Transverse colon (tissue), 4 donors: ENCODE results near the gene TTN. TPM values are rescaled to one million over a fixed set of nuclear protein-coding genes. Genes with fewer than 3 reads are reported as not detected.

Source experiments
- DNase-seq: peaks from one replicate; pipeline ENCODE4 v3.0.0-alpha.2; 2019
- H3K27ac ChIP-seq, 4 donors: fragments of 200-600 bp; sonication (generic); 2 replicates each; pipeline ENCODE4 v1.5.1; 2016 to 2018; ENCODE audit warnings: inconsistent platforms in 4 of 4
- H3K27me3 ChIP-seq: fragments of 200-600 bp; sonication (generic); 2 replicates; pipeline ENCODE4 v1.5.1; 2017; ENCODE audit warnings: inconsistent platforms
- H3K36me3 ChIP-seq, 4 donors: fragments of 200-600 bp; sonication (generic); 2 replicates each; pipeline ENCODE4 v1.5.1; 2017 to 2019; ENCODE audit warnings: inconsistent platforms in 4 of 4
- H3K4me1 ChIP-seq, 4 donors: fragments of 200-600 bp; sonication (generic); 2 replicates each; pipeline ENCODE4 v1.5.1; 2017 to 2020; ENCODE audit warnings: inconsistent platforms in 4 of 4
- H3K4me3 ChIP-seq, 4 donors: fragments of 200-600 bp; sonication (generic); 1 replicate in 1 of 4; 2 replicates in 3 of 4; pipeline versions ENCODE4 v1.5.1 to v1.6.1; 2017 to 2019; ENCODE audit warnings: inconsistent platforms in 4 of 4
- H3K9me3 ChIP-seq, 2 donors: fragments of 200-600 bp; sonication (generic); 2 replicates each; pipeline ENCODE4 v1.5.1; 2017 to 2019; ENCODE audit warnings: inconsistent platforms in 2 of 2
- CTCF ChIP-seq, 5 experiments: fragments of 200-600 bp in 3 of 5; fragments of 450-650 bp in 2 of 5; sonication (generic) in 3 of 5; IDR thresholded peaks; 1 replicate in 2 of 5; 2 replicates in 3 of 5; pipeline ENCODE4 v1.5.1; 2016 to 2017; ENCODE audit warnings: antibody characterized with exemption in 5 of 5, inconsistent platforms in 3 of 5, mild to moderate bottlenecking in 2 of 5, moderate library complexity in 1 of 5
- EP300 ChIP-seq: sonication (generic); formaldehyde crosslinking; IDR thresholded peaks from one replicate; pipeline ENCODE4 v1.6.1; 2017; ENCODE audit warnings: antibody characterized with exemption, low read depth
- POLR2A ChIP-seq: fragments of 450-650 bp; IDR thresholded peaks from one replicate; pipeline ENCODE4 v1.6.1; 2016; ENCODE audit warnings: antibody characterized with exemption, mild to moderate bottlenecking, moderate library complexity
- POLR2AphosphoS5 ChIP-seq, 3 donors: sonication (generic); formaldehyde crosslinking; IDR thresholded peaks; one replicate each; pipeline ENCODE4 v1.6.1; 2016; ENCODE audit warnings: antibody characterized with exemption in 3 of 3
- WGBS, 2 donors: methylation state at CpG; one replicate each; pipeline ENCODE4 v1.1.5; 2018; ENCODE audit warnings: low coverage in 1 of 2; 5-methylcytosine and 5-hydroxymethylcytosine counted together
- in situ Hi-C, 4 donors: fragments of 200-750 bp; cut with MboI; loops; one replicate each; pipeline versions ENCODE4 v1.15.0 to v1.15.1; 2017; ENCODE audit warnings: low sequenced_read_pairs in 3 of 4, low pct_ligation_motif_present in 1 of 4, low pct_unique_long_range_greater_than_20kb in 1 of 4
- intact Hi-C: fragments of 100-400 bp; cut with DNase I; formaldehyde crosslinking; loops from one replicate; pipeline ENCODE4 v1.15.1; 2023; ENCODE audit warnings: low total_unique reads
- total RNA-seq, 4 donors: library from RNA; depleted of rRNA; stranded (reverse); fragments of >200 nt; gene quantifications; one replicate each; pipeline ENCODE4 v1.1.0, GENCODE V29; 2016

The TTN gene
- total RNA-seq, 4 donors from 2014 or later: 6.2 to 43.4 (median 18.1) TPM

GRCh38 chr2:178836807-178837206 is 29.6 kb upstream of the TTN start:
- in situ Hi-C loops: no loop called here
- Histone ChIP-seq H3K27ac (no peak overlapping the region), H3K27me3 (no peaks in the 10 kb centered on the region), H3K9me3 (no peaks in the 10 kb centered on the region), H3K36me3 (no peaks in the 10 kb centered on the region), H3K4me3 (no peak overlapping the region), H3K4me1 (no peaks in the 10 kb centered on the region)
- 58% methylated on average over 4 of the region's 4 CpGs; no CpG with 5 or more reads in 1 of the 2 donors for WGBS, 2 donors
- DNase-seq: no peak
- TF ChIP-seq POLR2AphosphoS5 (IDR thresholded peaks at IDR 0.05) (no peak), EP300 (no peak), POLR2A (no peak), CTCF (IDR thresholded peaks at IDR 0.05) (no peak)
- intact Hi-C loops: no loop called here

DNA sequence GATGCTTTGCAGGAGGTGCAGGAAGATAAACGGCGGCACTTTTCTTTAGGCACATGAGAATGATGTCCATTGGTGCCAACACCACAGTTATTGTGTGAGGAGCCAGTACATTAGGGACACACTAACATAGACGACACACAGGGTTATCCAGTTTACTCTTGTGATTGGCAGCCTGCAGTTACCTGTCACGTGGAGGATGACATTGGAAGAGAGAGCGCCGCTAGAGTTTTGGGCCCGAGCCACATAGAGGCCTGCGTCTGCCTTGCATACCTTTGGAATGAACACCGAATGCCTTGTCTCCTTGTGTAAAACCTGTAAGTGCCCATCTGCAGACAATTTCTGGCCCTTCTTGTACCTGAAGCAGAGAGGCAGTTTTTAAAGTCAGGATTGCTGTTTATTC is 26.9 kb upstream of the TTN start:
- intact Hi-C loops: no loop called here
- TF ChIP-seq EP300 (no peak), POLR2A (no peak), CTCF (IDR thresholded peaks at IDR 0.05) (no peak), POLR2AphosphoS5 (IDR thresholded peaks at IDR 0.05) (no peak)
- no peak for DNase-seq
- Histone ChIP-seq H3K4me1 (no peaks in the 10 kb centered on the region), H3K4me3 (no peak overlapping the region), H3K9me3 (no peaks in the 10 kb centered on the region), H3K36me3 (no peaks in the 10 kb centered on the region), H3K27me3 (no peaks in the 10 kb centered on the region), H3K27ac (no peak overlapping the region)
- WGBS, 2 donors: 82 to 93% methylated on average over 6 to 9 of the region's 9 CpGs
- in situ Hi-C loops: no loop called here

GRCh38 chr2:178833382-178833781 is 26.2 kb upstream of the TTN start:
- intact Hi-C loops: no loop called here
- WGBS, 2 donors: 75 to 78% methylated on average over 5 of the region's 5 CpGs
- Histone ChIP-seq H3K36me3 (no peaks in the 10 kb centered on the region), H3K4me1 (no peaks in the 10 kb centered on the region), H3K4me3 (no peak overlapping the region), H3K27ac (no peak overlapping the region), H3K9me3 (no peaks in the 10 kb centered on the region), H3K27me3 (no peaks in the 10 kb centered on the region)
- in situ Hi-C loops: no loop called here
- TF ChIP-seq CTCF (IDR thresholded peaks at IDR 0.05) (no peak), POLR2A (no peak), EP300 (no peak), POLR2AphosphoS5 (IDR thresholded peaks at IDR 0.05) (no peak)
- no peak for DNase-seq

- WGBS, 2 donors: 53 to 100% methylated on average over 1 to 2 of the region's 2 CpGs
- no peaks in the 10 kb centered on the region for H3K27me3 ChIP-seq
- TF ChIP-seq CTCF (IDR thresholded peaks at IDR 0.05) (no peak), POLR2A (no peak), POLR2AphosphoS5 (IDR thresholded peaks at IDR 0.05) (no peak), EP300 (no peak)
- in situ Hi-C loops: no loop called here
- no peak for DNase-seq
- H3K4me3 ChIP-seq: no peak overlapping the region
- no peaks in the 10 kb centered on the region for H3K9me3 ChIP-seq
- H3K4me1 ChIP-seq: no peaks in the 10 kb centered on the region
- H3K36me3 ChIP-seq: no peaks in the 10 kb centered on the region
- H3K27ac ChIP-seq: no peak overlapping the region
- intact Hi-C loops: no loop called here
Measured at GRCh38 chr2:178830451-178830850, 23.2 kb upstream of the TTN start.
